Measurements from ENCODE around the gene ARMH4.

- TF ChIP-seq CTCF (IDR thresholded peaks at IDR 0.05): no peak
- no peak for TF ChIP-seq POLR2A (IDR thresholded peaks at IDR 0.05)
- no peak for TF ChIP-seq EP300 (IDR thresholded peaks at IDR 0.05)
These were observed 47.2 kb downstream of the ARMH4 start for GRCh38 chr14:58104808-58105207.

All from ovary (tissue), 3 donors.